ENCODE measurements around the gene SMIM24. TPM values are rescaled to one million over a fixed set of nuclear protein-coding genes. Genes with fewer than 3 reads are reported as not detected.
"Not testable (repeated sequence)": the region's sequence is repeated elsewhere in the genome, so short reads cannot be mapped to it uniquely, and the experiment has no call there.

Gene SMIM24
- total RNA-seq, 2 donors from 2014 or later: 0.62 to 0.88 TPM

GRCh38 chr19:3431760-3432397 lies 48.4 kb downstream of the SMIM24 start:
- no peak for DNase-seq
- no peak overlapping the region for H3K4me3 Mint-ChIP-seq
- H3K27ac Mint-ChIP-seq: no peak overlapping the region
- H3K4me1 Mint-ChIP-seq (ENCODE audit: low read depth): peaks cover 17% of the 10 kb centered on the region
- peaks cover 8 to 10% of the 10 kb centered on the region in 2 donors for H3K36me3 Mint-ChIP-seq (ENCODE audit: insufficient read depth in 2 of 2)
- no peaks in the 10 kb centered on the region for H3K27me3 Mint-ChIP-seq (ENCODE audit: low read depth)
- ATAC-seq (replicated peaks in 1 of 2): no peak
- peaks cover 3 to 4% of the 10 kb centered on the region in 2 donors for H3K9me3 Mint-ChIP-seq

GRCh38 chr19:3430366-3430680 lies 50.0 kb downstream of the SMIM24 start:
- not testable (repeated sequence) for ATAC-seq (replicated peaks in 1 of 2); H3K9me3 Mint-ChIP-seq; DNase-seq; H3K4me3 Mint-ChIP-seq; H3K27me3 Mint-ChIP-seq (ENCODE audit: low read depth); H3K27ac Mint-ChIP-seq
- Mint-ChIP-seq H3K36me3 (ENCODE audit: insufficient read depth in 2 of 2) (peaks cover 10 to 12% of the 10 kb centered on the region in 2 donors), H3K4me1 (ENCODE audit: low read depth) (peaks cover 10% of the 10 kb centered on the region)

GRCh38 chr19:3426433-3426832 lies 53.9 kb downstream of the SMIM24 start:
- Mint-ChIP-seq H3K27me3 (ENCODE audit: low read depth) (no peaks in the 10 kb centered on the region), H3K36me3 (ENCODE audit: insufficient read depth in 2 of 2) (peaks cover 2 to 5% of the 10 kb centered on the region in 2 donors), H3K27ac (no peak overlapping the region), H3K4me1 (ENCODE audit: low read depth) (no peaks in the 10 kb centered on the region), H3K9me3 (no peaks in the 10 kb centered on the region), H3K4me3 (no peak overlapping the region)
- DNase-seq: no peak
- no peak for ATAC-seq (replicated peaks in 1 of 2)

Other genes starting within 250 kb of the SMIM24 start
- 10 to 100 TPM; 19.8 to 24.8 TPM for gene NFIC, start 113.9 kb downstream of the SMIM24 start, total RNA-seq
- gene SMIM44, start 2.9 kb upstream of the SMIM24 start, total RNA-seq: not detected
- 10 to 100 TPM; 12.3 to 13.5 TPM for gene DOHH, start 20.1 kb upstream of the SMIM24 start, total RNA-seq
- gene FZR1, start 25.8 kb upstream of the SMIM24 start, total RNA-seq: 10 to 100 TPM; 66.2 to 85.9 TPM
- gene TEKTIP1, start 58.6 kb upstream of the SMIM24 start, total RNA-seq: 10 to 100 TPM in 1 of 2 donors, 1 to 10 TPM in 1; 4.6 to 10.7 TPM
- 10 to 100 TPM; 50.8 to 69.9 TPM for gene MFSD12, start 77.1 kb upstream of the SMIM24 start, total RNA-seq
- gene HMG20B, start 92.4 kb upstream of the SMIM24 start, total RNA-seq: 10 to 100 TPM; 68.9 to 78.3 TPM
- gene GIPC3, start 105.0 kb upstream of the SMIM24 start, total RNA-seq: 1 to 10 TPM in 1 of 2 donors, under 1 TPM in 1; 0.65 to 1.1 TPM
- 1 to 10 TPM; 1.5 to 2.9 TPM for gene TBXA2R, start 126.3 kb upstream of the SMIM24 start, total RNA-seq
- 10 to 100 TPM; 24.4 to 31.2 TPM for gene CACTIN, start 146.3 kb upstream of the SMIM24 start, total RNA-seq
- gene PIP5K1C, start 219.9 kb upstream of the SMIM24 start, total RNA-seq: 10 to 100 TPM; 16.0 to 21.0 TPM
- 1 to 10 TPM; 1.7 to 5.8 TPM for gene TJP3, start 227.9 kb upstream of the SMIM24 start, total RNA-seq

Data from activated T-cell treated with anti-CD3 and anti-CD28 coated beads, Interleukin-2, amount 50 U/mL, for 72 hours (primary cell).